WTC11 (cell line): ENCODE results near the gene SORCS2. TPM values are rescaled to one million over a fixed set of nuclear protein-coding genes. Genes with fewer than 3 reads are reported as not detected.

ENCODE experiments used
- ATAC-seq: fragments of 200-7000 bp; cut with Tn5 transposase; 2 replicates; pipeline ENCODE4 v1.10.0; 2021; ENCODE audit warnings: mild to moderate bottlenecking, moderate library complexity
- CTCF ChIA-PET: fragments of 300-600 bp; sonication (Branson Sonifier 250); formaldehyde crosslinking; loops from one replicate; lab custom pipeline; 2021; ENCODE audit warnings: antibody characterized with exemption; lab: Charles Lee
- POLR2A ChIA-PET: fragments of 350-600 bp; sonication (Branson Sonifier 250); formaldehyde crosslinking; loops from one replicate; lab custom pipeline; 2021; ENCODE audit warnings: antibody characterized with exemption; lab: Charles Lee
- DNase-seq: peaks from one replicate; pipeline ENCODE4 v3.0.0; 2021; ENCODE audit warnings: low spot score
- H3K27ac Mint-ChIP-seq: 2 replicates; pipeline ENCODE4 v1.8.0; 2021; ENCODE audit warnings: mixed read lengths
- H3K27me3 Mint-ChIP-seq: 2 replicates; pipeline ENCODE4 v1.8.0; 2021; ENCODE audit warnings: low read depth, mild to moderate bottlenecking, moderate library complexity, mixed read lengths
- H3K36me3 Mint-ChIP-seq: 2 replicates; pipeline ENCODE4 v1.8.0; 2021; ENCODE audit warnings: mixed read lengths
- H3K4me1 Mint-ChIP-seq: 2 replicates; pipeline ENCODE4 v1.8.0; 2022; ENCODE audit warnings: mixed read lengths
- H3K4me3 Mint-ChIP-seq: 2 replicates; pipeline ENCODE4 v1.8.0; 2021; ENCODE audit warnings: mild to moderate bottlenecking, moderate library complexity, mixed read lengths
- H3K9me3 Mint-ChIP-seq: 2 replicates; pipeline ENCODE4 v1.8.0; 2021; ENCODE audit warnings: mixed read lengths
- CREM ChIP-seq: sonication (generic); formaldehyde crosslinking; IDR thresholded peaks from 2 replicates; pipeline ENCODE4 v1.8.1; 2022; ENCODE audit warnings: mild to moderate bottlenecking, missing genetic modification reagents, moderate library complexity
- ELF4 ChIP-seq: sonication (generic); formaldehyde crosslinking; IDR thresholded peaks from 2 replicates; pipeline ENCODE4 v1.8.1; 2022; ENCODE audit warnings: low read depth, mild to moderate bottlenecking, moderate library complexity, missing genetic modification reagents
- TP53 ChIP-seq: sonication (generic); formaldehyde crosslinking; IDR thresholded peaks from 2 replicates; pipeline ENCODE4 v1.8.1; 2023; ENCODE audit warnings: mild to moderate bottlenecking, missing genetic modification reagents
- total RNA-seq: library from RNA; stranded (reverse); gene quantifications from 3 replicates; pipeline ENCODE4 v1.2.3, GENCODE V29; 2021
- TF ChIP-seq, protein P1 (sequence below): sonication (generic); formaldehyde crosslinking; IDR thresholded peaks from 2 replicates; pipeline ENCODE4 v1.8.0; 2022; ENCODE audit warnings: mild to moderate bottlenecking, missing genetic modification reagents
- TF ChIP-seq, protein P2 (sequence below): sonication (generic); formaldehyde crosslinking; IDR thresholded peaks from 2 replicates; pipeline ENCODE4 v1.8.0; 2023; ENCODE audit warnings: mild to moderate bottlenecking, missing genetic modification reagents
- TF ChIP-seq, protein P3 (sequence below): sonication (generic); formaldehyde crosslinking; IDR thresholded peaks from 2 replicates; pipeline ENCODE4 v1.8.0; 2022; ENCODE audit warnings: missing genetic modification reagents
- TF ChIP-seq, protein P4 (sequence below): sonication (generic); formaldehyde crosslinking; IDR thresholded peaks from 2 replicates; pipeline ENCODE4 v1.8.0; 2023; ENCODE audit warnings: missing genetic modification reagents, mild to moderate bottlenecking, borderline replicate concordance
- TF ChIP-seq, protein P5 (sequence below): fragments of 250-450 bp; sonication (Bioruptor Pico); IDR thresholded peaks from 2 replicates; pipeline ENCODE4 v1.8.0; 2021; ENCODE audit warnings: mild to moderate bottlenecking

The SORCS2 gene
- total RNA-seq, 1 experiment from 2014 or later = 6.6 TPM

DNA sequence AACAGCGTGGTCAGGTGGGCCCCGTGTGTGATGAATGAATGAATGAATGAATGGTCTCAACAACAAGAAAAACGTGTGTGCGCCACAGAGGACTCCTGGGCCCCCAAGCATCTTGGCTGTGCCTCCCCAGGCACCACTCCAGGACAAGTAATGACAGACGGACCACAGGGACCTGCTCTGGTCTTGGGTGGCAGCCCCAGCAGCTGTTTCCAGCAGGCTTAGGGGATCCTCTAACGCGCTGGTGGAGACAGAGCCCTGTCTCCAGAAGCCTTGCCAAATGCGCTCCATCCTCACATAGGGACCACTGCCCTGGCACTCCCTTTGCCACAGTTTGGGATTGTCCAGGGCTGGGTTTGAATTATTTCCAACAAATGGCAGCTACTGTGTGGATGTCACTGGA, 203.3 kb downstream of the SORCS2 start (continued):
- TF ChIP-seq, protein P1, sequence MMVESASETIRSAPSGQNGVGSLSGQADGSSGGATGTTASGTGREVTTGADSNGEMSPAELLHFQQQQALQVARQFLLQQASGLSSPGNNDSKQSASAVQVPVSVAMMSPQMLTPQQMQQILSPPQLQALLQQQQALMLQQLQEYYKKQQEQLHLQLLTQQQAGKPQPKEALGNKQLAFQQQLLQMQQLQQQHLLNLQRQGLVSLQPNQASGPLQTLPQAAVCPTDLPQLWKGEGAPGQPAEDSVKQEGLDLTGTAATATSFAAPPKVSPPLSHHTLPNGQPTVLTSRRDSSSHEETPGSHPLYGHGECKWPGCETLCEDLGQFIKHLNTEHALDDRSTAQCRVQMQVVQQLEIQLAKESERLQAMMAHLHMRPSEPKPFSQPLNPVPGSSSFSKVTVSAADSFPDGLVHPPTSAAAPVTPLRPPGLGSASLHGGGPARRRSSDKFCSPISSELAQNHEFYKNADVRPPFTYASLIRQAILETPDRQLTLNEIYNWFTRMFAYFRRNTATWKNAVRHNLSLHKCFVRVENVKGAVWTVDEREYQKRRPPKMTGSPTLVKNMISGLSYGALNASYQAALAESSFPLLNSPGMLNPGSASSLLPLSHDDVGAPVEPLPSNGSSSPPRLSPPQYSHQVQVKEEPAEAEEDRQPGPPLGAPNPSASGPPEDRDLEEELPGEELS (CRISPR knock-in tag) = no peak
- TF ChIP-seq, protein P2, sequence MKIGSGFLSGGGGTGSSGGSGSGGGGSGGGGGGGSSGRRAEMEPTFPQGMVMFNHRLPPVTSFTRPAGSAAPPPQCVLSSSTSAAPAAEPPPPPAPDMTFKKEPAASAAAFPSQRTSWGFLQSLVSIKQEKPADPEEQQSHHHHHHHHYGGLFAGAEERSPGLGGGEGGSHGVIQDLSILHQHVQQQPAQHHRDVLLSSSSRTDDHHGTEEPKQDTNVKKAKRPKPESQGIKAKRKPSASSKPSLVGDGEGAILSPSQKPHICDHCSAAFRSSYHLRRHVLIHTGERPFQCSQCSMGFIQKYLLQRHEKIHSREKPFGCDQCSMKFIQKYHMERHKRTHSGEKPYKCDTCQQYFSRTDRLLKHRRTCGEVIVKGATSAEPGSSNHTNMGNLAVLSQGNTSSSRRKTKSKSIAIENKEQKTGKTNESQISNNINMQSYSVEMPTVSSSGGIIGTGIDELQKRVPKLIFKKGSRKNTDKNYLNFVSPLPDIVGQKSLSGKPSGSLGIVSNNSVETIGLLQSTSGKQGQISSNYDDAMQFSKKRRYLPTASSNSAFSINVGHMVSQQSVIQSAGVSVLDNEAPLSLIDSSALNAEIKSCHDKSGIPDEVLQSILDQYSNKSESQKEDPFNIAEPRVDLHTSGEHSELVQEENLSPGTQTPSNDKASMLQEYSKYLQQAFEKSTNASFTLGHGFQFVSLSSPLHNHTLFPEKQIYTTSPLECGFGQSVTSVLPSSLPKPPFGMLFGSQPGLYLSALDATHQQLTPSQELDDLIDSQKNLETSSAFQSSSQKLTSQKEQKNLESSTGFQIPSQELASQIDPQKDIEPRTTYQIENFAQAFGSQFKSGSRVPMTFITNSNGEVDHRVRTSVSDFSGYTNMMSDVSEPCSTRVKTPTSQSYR = no peak
- no peak for TF ChIP-seq ELF4 (CRISPR knock-in tag)
- TF ChIP-seq, protein P3, sequence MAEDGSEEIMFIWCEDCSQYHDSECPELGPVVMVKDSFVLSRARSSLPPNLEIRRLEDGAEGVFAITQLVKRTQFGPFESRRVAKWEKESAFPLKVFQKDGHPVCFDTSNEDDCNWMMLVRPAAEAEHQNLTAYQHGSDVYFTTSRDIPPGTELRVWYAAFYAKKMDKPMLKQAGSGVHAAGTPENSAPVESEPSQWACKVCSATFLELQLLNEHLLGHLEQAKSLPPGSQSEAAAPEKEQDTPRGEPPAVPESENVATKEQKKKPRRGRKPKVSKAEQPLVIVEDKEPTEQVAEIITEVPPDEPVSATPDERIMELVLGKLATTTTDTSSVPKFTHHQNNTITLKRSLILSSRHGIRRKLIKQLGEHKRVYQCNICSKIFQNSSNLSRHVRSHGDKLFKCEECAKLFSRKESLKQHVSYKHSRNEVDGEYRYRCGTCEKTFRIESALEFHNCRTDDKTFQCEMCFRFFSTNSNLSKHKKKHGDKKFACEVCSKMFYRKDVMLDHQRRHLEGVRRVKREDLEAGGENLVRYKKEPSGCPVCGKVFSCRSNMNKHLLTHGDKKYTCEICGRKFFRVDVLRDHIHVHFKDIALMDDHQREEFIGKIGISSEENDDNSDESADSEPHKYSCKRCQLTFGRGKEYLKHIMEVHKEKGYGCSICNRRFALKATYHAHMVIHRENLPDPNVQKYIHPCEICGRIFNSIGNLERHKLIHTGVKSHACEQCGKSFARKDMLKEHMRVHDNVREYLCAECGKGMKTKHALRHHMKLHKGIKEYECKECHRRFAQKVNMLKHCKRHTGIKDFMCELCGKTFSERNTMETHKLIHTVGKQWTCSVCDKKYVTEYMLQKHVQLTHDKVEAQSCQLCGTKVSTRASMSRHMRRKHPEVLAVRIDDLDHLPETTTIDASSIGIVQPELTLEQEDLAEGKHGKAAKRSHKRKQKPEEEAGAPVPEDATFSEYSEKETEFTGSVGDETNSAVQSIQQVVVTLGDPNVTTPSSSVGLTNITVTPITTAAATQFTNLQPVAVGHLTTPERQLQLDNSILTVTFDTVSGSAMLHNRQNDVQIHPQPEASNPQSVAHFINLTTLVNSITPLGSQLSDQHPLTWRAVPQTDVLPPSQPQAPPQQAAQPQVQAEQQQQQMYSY (CRISPR knock-in tag) = no peak
- TF ChIP-seq, protein P4, sequence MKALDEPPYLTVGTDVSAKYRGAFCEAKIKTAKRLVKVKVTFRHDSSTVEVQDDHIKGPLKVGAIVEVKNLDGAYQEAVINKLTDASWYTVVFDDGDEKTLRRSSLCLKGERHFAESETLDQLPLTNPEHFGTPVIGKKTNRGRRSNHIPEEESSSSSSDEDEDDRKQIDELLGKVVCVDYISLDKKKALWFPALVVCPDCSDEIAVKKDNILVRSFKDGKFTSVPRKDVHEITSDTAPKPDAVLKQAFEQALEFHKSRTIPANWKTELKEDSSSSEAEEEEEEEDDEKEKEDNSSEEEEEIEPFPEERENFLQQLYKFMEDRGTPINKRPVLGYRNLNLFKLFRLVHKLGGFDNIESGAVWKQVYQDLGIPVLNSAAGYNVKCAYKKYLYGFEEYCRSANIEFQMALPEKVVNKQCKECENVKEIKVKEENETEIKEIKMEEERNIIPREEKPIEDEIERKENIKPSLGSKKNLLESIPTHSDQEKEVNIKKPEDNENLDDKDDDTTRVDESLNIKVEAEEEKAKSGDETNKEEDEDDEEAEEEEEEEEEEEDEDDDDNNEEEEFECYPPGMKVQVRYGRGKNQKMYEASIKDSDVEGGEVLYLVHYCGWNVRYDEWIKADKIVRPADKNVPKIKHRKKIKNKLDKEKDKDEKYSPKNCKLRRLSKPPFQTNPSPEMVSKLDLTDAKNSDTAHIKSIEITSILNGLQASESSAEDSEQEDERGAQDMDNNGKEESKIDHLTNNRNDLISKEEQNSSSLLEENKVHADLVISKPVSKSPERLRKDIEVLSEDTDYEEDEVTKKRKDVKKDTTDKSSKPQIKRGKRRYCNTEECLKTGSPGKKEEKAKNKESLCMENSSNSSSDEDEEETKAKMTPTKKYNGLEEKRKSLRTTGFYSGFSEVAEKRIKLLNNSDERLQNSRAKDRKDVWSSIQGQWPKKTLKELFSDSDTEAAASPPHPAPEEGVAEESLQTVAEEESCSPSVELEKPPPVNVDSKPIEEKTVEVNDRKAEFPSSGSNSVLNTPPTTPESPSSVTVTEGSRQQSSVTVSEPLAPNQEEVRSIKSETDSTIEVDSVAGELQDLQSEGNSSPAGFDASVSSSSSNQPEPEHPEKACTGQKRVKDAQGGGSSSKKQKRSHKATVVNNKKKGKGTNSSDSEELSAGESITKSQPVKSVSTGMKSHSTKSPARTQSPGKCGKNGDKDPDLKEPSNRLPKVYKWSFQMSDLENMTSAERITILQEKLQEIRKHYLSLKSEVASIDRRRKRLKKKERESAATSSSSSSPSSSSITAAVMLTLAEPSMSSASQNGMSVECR (CRISPR knock-in tag) = no peak
- TF ChIP-seq CREM (CRISPR knock-in tag) = no peak
- TF ChIP-seq TP53 (CRISPR knock-in tag) = no peak
- TF ChIP-seq, protein P5, sequence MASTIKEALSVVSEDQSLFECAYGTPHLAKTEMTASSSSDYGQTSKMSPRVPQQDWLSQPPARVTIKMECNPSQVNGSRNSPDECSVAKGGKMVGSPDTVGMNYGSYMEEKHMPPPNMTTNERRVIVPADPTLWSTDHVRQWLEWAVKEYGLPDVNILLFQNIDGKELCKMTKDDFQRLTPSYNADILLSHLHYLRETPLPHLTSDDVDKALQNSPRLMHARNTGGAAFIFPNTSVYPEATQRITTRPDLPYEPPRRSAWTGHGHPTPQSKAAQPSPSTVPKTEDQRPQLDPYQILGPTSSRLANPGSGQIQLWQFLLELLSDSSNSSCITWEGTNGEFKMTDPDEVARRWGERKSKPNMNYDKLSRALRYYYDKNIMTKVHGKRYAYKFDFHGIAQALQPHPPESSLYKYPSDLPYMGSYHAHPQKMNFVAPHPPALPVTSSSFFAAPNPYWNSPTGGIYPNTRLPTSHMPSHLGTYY = no peak

DNA sequence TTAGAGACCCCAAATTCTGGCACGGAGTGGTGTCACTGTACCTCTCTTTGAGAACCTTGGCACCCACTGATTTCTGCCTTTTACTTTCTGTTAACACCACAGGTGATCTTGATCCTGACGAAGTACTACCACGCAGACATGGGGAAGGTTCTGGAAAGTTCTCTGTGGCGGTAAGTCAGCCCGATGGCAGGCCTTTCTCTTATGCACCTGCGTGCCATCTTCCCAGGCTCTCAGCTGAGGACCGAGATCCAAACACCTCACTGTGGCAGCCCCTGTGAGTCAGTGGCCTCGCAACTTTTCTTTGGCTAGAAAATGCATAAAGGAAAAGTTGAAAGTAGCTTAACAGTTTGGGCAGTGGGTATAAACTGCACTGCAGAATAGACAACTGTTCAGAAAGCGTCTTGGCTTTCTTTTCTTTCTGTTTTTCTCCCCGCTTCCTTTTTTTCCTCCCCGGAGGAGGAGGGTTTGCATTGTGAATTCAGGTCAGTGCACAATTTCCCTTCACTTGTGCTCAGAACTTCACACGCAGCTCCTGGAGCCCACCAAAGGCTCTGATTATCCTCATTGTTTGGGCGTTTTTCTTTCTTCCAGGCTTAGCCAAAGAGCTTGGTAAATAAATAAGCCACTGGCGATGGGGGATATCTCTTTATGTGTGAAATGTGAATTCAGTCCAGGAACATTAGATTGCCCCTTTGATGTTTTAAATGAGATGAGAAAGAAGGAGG, 204.0 kb downstream of the SORCS2 start:
- DNase-seq = no peak
- H3K9me3 Mint-ChIP-seq = peaks cover 10% of the 10 kb centered on the region
- TF ChIP-seq, protein P4 (CRISPR knock-in tag) = no peak
- TF ChIP-seq, all 79 proteins: peak for 0
- ATAC-seq = no peak
- Mint-ChIP-seq H3K27ac (no peak overlapping the region; the same call in 1 of the 2 replicates), H3K4me3 (no peak overlapping the region), H3K4me1 (no peaks in the 10 kb centered on the region), H3K27me3 (peaks cover 4% of the 10 kb centered on the region), H3K36me3 (no peaks in the 10 kb centered on the region)
- POLR2A ChIA-PET = no interaction called here
- CTCF ChIA-PET = interaction anchor here (0.9 to 1.7 kb wide), 4 partner anchors 61 to 198 kb away, joined by 3 to 4 read pairs (median 3); no protein-coding TSS in a partner anchor
